HG03175 (cell line): ENCODE results near the gene NHLH2.

Experiments used
- ATAC-seq: cut with Tn5 transposase; IDR thresholded peaks from one replicate; pipeline ENCODE4 v1.9.1; 2021; ENCODE audit warnings: mild to moderate bottlenecking, moderate library complexity; ENCODE audit not compliant: unreplicated experiment

NHLH2 gene

DNA sequence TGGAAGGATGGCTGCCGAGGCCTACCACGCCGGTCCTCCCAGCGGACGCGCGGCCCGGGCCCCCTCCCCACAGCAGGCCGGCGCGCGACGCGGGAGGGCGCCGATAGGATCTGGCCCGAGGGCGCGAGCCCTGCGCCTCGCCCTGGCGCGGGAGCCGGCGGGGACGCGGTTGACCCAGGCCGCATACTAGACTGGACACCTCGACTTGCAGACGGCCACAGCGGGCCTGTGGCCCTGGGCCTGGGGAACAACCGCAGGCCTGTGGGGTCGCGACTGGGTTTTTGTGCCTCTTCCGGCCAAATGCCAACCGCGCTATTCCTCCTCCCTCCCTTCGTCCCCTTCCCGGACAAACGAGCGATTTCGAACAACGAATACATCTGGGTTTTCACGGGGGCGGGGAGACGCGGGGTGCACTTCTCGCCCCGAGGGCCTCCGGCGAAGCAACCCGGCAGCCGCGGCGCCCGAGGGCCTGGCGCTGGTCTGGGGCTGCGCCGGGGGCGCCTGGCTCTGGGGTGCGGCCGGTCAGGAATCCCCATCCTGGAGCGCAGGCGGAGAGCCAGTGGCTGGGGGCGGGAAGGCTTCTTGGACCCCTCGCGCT lies 2.4 kb downstream of the NHLH2 start:
- ATAC-seq, result no peak

DNA sequence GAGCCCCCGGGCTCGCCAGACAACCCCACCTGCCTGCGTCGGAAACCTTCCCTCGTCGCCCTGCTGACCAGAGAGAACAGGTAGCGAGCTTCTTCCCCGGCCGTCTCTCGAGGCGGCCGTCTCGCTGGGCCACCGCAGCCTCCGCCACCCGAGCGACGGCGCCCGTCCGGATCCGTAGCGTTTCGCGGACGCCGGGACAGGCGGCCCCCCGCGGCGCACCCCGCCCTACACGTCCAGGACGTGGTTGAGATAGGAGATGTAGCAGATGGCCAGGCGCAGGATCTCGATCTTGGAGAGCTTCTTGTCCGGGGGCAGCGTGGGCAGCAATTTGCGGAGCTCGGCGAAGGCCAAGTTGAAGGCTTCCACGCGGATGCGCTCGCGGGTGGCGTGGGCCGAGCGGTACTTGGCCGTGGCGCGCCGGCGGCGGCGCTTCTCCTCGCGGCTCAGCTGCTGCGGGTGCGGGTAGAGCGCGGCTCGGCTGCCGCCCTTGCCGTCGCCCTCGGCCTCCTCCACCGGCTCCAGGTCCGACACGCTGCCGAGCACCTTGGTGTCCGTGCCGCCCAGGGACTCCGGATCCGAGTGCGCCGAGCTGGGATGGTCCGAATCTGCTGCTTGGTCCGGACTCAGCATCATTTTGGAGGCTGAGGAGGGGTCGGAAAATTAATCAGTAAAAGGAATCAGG lies 3.0 kb downstream of the NHLH2 start:
- no peak for ATAC-seq

- no peak for ATAC-seq
These were observed 3.6 kb downstream of the NHLH2 start for GRCh38 chr1:115837341-115837739.

GRCh38 chr1:115833856-115834255 lies 7.1 kb downstream of the NHLH2 start:
- ATAC-seq, result no peak

DNA sequence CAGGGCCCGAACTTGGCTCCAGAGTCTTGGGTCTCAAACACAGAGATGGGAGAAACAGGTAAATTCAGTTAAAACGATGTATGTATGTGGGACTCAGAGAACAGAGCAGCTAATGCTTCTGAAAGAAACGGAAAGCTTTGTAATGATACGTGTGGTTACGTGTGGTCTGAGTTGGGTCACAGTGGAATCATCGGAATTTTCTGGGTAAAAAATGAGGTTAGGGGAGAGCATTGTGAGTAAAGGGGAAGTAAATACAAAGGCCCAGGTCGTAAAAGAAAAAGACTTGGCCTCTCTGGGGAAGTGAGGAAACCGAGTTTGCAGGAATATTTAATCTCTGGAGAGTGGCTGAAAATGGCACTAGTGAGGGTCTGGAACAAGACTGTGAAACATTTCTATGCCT lies 8.3 kb downstream of the NHLH2 start:
- ATAC-seq, result no peak

DNA sequence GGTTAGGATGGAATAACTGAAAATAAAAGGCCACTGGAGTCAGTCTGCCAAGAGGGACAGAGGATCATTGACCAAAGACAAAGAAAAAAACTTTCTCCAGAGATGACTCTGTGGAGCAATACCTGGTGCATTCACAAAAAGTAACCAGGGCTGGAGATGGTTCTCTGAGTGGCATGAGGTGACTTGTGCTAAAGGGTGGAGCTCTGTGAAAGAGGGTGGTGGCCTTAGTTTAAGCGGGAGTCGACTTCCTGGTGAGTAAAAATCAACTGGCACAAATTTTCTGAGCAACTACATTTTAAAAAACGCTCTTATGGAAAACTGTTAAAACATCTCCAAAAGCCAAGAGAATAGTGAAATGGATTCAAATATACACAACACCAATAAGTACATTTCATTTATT lies 10.0 kb downstream of the NHLH2 start:
- no peak for ATAC-seq

DNA sequence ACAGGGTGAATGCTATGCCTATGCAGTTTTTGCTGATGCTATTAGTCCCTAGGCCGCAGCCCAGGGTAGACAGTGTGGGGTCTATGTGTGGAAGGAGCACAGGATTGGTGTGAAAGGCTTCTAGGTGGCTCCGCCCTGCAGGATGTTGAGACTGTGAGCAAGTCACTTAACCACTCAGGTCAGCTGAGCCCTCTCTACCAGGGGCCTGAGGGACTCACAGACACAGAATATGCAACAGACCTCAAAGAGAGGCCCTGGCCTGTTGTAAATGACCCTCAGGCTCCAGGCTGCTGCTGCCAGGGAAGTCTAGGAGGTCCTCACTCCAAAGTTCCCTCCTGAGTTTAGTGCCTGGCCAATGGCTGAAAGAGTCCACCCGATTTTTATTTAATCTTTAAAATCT lies 11.0 kb downstream of the NHLH2 start:
- no peak for ATAC-seq

- ATAC-seq, result no peak
These were observed 11.8 kb downstream of the NHLH2 start for GRCh38 chr1:115829023-115829674.

- ATAC-seq, result no peak
These were observed 12.6 kb downstream of the NHLH2 start for GRCh38 chr1:115828101-115829022.

GRCh38 chr1:115827452-115828044 lies 13.4 kb downstream of the NHLH2 start:
- no peak for ATAC-seq

DNA sequence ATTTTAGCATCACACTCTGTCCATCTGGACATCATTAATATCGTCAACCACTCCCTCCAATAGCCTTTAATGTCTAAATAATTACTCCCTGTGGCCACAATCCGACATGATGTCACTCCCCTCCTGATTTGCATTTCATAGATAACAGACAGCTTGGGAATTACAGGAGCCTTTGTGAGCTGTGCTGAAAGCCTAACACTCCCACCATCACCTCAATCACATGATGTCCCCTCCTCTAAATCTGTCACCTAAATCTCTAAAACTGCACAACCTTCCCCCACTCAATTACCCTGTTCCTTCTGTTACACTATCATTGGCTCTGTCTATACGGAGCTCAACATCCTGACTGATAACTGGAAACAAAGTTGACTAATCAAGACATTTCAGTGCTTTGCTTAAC lies 14.3 kb downstream of the NHLH2 start:
- no peak for ATAC-seq

GRCh38 chr1:115822117-115822516 lies 18.8 kb downstream of the NHLH2 start:
- no peak for ATAC-seq

GRCh38 chr1:115815694-115816093 lies 25.2 kb downstream of the NHLH2 start:
- ATAC-seq, result no peak

GRCh38 chr1:115814685-115815398 lies 26.1 kb downstream of the NHLH2 start:
- no peak for ATAC-seq

GRCh38 chr1:115813727-115814126 lies 27.2 kb downstream of the NHLH2 start:
- ATAC-seq, result no peak

DNA sequence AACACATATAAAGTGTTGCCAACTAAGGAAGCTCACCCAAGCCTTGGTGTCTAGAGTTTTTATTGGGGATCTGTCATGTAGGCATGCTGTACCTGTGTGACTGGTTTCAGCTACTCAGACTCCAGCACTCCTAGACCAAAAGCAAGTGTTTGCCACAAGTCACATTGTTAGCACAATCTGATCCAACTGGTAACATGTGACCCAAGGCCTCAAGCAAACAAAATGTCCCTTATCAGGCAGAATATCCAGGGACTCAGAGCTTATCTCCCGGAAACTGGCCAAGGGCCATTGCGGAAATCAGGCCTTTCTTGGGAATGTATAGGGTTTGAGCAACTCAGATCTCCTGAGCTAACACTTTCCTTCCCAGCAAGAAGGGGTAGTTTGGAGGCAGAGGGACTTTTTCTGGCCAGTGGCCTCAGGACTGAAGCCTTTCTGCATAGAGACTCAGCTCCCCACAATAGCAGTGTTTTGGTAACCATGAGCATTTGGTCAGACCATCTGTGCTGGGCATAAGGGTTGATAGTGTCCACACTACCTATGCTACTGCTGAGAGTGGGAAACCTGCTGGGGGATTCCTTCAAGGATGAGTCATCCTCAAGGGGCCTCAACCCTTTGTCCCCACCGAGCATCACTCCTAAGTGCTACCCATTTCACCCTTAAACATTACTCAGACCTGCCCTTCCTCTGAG lies 29.6 kb downstream of the NHLH2 start:
- ATAC-seq, result no peak

DNA sequence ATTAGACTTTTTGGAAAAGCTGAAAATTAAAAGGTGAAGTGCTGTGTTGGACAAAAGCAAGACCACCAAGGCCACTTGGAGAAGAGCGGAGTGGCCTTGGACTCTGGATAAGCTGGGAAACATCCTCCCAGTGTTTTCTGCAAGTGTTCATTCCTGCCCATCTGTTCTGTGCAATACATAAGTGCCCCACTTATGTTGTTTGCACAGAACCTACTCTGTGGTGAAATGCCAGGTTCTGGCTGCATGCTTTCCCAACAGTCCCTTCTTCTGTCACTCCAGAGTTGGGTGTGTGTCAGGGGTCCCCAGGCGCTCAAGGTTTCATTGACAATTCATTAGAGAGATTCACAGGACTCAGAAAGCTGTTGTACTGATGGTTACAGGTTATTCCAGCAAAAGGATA lies 30.3 kb downstream of the NHLH2 start:
- ATAC-seq, result no peak

GRCh38 chr1:115809847-115810246 lies 31.1 kb downstream of the NHLH2 start:
- ATAC-seq, result no peak

- no peak for ATAC-seq
These were observed 31.9 kb downstream of the NHLH2 start for GRCh38 chr1:115809076-115809475.

DNA sequence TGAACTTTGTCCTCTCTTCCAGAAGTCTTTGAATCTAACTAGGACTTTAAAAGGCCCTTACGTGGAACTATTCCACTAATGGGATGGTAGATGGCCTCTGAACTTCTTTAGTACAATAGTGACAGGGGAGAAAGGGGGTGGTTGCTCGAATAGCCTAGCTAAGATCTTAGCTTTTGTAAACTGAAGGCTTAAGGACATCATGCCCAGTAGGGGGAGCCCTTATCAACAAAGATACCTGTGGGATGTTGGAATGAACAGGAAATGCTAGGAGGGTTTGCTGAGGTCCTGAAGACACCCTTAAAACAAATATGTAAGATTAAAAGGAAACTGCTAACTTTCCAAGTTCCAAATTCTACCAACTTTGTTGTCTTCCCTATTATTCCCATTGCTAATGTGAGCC lies 33.2 kb downstream of the NHLH2 start:
- no peak for ATAC-seq
